Stimulated activated CD4-positive, alpha-beta T cell treated with anti-CD3 and anti-CD28 coated beads, Interleukin-1b, Interleukin-23, amount 100 ng/mL, for 24 hours (primary cell): ENCODE data around the gene HTR3E.
"Not testable (repeated sequence)": the region's sequence is repeated elsewhere in the genome, so short reads cannot be mapped to it uniquely, and the experiment has no call there.

Experiments used
- DNase-seq, 4 experiments: peaks; one replicate each; pipeline ENCODE4 v3.0.0-alpha.2; 2020; ENCODE audit warnings: low read depth in 4 of 4, low spot score in 1 of 4

Gene HTR3E, protein sequence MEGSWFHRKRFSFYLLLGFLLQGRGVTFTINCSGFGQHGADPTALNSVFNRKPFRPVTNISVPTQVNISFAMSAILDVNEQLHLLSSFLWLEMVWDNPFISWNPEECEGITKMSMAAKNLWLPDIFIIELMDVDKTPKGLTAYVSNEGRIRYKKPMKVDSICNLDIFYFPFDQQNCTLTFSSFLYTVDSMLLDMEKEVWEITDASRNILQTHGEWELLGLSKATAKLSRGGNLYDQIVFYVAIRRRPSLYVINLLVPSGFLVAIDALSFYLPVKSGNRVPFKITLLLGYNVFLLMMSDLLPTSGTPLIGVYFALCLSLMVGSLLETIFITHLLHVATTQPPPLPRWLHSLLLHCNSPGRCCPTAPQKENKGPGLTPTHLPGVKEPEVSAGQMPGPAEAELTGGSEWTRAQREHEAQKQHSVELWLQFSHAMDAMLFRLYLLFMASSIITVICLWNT

DNA sequence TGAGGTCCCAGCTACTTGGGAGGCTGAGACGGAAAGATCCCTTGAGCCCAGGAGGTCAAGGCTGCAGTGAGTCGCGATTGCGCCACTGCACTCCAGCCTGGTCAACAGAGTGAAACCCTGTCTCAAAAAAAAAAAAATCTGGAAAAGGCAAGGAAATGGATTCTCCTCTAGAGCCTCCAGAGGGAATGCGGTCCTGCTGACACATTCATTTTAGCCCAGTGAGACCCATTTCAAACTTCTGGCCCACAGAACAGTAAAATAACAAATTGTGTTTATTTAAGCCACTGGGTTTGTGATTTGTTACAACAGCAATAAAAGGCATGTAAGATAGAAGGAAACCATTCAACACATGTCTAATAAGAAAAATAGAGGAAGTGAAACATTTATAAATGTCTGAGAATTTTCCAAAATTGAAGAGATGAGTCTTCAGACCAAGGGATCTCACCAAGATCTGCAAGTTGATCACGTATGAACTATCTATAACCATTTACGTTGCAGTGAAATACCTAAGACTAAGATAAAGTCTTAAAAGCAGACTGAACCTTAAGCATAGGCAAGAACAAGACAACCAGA is at the start of gene HTR3E:
Gene HTR3E, plus strand, starts transcription at position 254 of the 573 bp plus-strand sequence. CDS start 466 bp downstream, outside the sequence.
- DNase-seq = no peak

DNA sequence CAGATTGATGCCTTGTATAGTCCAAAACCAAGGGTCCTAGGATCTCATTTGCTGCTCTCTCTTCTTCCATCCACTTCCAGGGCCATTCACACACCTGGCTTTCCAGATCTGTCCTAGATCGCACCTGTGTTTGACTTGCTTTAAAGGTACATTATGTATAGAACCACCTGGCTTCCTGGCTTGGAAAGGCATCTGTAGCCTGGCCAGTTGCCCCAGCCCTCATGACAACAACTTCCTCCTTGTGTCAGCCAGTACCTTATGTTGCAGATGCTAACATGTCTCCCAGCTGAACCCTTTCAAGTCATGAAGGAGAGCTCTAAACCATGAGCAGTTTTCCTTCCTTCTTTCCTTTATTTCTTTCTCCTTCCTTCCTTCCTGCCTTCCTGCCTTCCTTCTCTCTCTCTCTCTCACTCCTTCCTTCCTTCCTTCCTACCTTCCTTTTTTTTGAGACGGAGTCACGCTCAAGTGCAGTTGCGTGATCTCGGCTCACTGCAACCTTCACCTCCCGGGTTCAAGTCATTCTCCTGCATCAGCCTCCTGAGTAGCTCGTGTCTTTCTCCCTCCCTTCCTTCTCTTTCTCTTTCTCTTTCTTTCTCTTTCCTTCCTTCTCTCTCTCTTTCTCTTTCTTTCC is 46.5 kb upstream of the HTR3E start:
- DNase-seq = no peak

DNA sequence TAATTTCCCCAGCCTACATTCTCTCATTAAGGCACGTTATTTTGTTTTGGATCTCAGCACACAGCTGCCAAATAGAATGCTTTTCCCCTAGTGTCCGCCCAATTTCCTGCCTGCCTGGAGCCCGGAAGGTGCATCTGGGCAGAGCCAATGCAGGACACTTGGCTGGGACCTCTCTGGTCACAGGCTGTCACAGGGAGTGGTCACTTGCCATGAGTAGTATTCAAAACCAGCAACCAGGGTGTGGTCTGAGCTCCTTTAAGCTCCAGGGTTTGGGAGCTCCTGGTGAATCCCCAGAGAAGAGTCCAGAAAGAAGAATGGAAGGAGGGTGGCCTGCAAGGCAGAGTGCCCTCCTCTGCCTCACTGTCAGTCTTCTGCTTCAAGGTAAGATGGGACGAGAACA is 44.1 kb upstream of the HTR3E start, which contains the start of gene HTR3C:
Gene HTR3C, plus strand, starts transcription at position 281 of the 400 bp plus-strand sequence. Its CDS starts 34 bp downstream, at position 315.
- no peak for DNase-seq

DNA sequence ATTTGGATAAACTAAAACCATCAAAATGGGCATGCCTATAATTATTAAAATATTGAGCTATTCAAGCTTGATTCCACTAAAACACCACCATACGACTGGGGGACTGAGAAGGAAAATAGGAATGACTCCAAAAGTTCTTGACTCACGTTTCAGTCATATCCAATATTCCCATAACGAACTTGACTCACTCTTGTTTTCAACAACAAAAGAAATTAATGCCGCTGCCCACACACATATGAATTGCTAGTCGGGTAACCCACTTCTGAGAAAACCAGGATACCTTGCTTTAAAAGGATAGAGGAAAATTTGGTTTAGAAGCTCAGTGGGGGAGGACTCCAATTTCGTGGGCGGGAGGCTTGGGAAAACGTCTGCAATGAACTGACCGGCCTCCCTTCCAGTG is 38.8 kb upstream of the HTR3E start:
- no peak for DNase-seq

DNA sequence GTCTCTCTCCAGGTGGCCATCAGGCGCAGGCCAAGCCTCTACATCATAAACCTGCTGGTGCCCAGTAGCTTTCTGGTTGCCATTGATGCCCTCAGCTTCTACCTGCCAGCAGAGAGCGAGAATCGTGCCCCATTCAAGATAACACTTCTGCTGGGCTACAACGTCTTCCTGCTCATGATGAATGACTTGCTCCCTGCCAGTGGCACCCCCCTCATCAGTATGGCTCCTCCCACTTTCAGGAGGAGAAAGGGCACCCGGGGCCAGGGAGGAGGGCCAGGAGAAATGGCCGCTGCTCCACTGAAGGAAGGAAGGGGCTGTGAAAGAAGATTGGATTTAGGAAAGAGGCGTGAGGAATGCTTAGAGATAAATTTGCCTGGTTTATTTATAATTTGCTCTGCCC is 37.4 kb upstream of the HTR3E start:
- DNase-seq = no peak

DNA sequence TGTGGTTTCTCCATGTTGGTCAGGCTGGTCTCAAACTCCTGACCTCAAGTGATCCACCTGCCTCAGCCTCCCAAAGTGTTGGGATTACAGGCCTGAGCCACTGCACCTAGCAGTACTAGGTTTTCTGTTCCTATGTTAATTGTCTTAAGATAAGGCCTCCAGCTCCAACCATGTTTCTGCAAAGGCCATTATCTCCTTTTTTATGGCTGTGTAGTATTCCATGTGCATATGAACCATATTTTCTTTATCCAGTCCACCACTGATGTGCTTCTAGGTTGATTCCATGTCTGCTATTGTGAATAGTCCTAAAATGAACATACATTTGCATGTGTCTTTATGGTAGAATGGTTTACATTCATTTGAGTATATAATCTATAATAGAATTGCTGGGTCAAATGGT is 34.2 kb upstream of the HTR3E start:
- no peak for DNase-seq

DNA sequence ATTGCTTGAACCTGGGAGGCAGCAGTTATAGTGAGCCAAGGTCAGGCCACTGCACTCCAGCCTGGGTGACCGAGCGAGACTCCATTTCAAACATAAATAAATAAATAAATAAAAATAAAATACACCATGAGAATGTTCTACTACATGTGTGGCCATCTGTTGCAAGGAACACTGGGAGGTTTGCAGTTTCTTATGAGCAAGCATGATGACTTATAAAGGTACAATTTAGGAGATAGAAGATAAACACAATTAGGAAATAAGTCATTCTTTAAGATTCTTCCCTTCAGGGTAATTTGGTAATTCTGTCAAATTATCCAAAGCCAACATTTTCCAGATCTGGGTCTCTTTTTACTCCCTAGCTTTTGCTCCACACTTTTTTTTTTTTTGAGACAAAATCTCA is 30.7 kb upstream of the HTR3E start:
- DNase-seq = no peak

DNA sequence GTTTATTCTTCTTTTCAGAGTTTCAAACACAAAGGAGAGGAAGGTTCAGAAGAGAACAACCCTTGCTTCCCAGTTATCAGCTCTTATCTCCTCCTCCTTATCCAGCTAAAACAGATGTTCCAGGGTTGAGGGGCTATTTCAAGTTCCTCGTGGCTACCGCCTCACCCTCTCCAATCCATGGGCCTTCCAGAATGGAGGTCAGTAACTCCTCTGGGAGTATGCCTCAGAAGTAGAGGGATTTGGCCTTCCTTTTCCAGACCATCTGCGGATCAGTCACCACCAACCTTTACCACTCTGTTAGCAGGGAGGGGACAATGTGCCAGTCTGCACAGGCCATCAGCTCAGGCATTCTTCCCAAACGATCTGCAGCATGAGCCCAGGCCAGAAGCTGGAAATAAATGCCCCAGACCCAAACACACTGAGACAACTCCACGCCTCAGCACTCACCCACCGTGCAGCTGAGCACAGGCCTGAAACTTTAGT is 29.2 kb upstream of the HTR3E start:
- DNase-seq = no peak

DNA sequence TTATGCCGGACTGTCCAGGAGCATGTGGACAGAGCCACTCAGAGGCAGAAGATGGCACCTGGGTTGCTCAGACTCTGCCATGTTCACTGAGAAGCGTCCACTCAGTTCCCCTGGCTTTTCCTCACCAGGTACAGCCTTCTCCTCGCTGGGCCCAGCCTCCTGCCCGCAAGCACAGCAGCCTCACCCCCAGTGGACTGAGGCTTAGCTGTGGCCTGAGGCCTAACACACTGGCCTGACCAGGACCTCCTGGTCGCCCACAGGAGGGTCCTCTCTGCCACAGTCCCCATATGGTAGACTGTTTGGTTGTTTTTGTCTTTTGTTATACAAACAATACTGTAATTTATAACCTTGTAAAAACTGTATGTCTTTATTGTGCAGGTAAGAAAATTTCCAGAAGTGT is 28.5 kb upstream of the HTR3E start:
- no peak for DNase-seq

DNA sequence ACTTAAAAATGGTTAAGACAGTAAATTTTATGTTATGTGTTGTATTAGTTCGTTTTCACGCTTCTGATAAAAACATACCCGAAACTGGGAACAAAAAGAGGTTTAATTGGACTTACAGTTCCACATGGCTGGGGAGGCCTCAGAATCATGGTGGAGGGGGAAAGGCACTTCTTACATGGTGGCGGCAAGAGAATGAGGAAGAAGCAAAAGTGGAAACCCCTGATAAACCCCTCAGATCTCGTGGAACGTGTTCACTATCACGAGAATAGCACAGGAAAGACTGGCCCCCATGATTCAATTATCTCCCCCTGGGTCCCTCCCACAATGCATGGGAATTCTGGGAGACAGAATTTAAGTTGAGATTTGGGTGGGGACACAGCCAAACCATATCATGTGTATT is 25.7 kb upstream of the HTR3E start:
- DNase-seq = not testable (repeated sequence)

DNA sequence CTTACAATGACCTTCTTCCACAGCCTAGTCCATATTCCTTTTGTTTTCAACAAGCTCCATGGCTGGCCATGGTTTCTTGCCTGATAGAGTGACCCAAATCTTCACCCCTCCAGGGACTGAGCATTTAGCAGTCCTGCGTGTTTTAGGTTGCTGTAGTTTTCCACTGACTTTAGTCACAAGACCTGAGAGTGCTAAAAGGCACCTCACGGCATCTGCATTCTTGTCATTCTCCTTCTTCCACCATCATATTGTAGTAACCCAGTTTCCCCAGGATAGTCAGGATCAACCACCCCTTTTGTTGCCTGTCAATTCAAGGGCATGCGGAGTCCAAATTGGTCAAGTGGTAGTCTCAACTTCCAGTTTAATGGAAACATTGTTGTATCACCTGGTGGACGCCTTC is 23.2 kb upstream of the HTR3E start:
- no peak for DNase-seq

DNA sequence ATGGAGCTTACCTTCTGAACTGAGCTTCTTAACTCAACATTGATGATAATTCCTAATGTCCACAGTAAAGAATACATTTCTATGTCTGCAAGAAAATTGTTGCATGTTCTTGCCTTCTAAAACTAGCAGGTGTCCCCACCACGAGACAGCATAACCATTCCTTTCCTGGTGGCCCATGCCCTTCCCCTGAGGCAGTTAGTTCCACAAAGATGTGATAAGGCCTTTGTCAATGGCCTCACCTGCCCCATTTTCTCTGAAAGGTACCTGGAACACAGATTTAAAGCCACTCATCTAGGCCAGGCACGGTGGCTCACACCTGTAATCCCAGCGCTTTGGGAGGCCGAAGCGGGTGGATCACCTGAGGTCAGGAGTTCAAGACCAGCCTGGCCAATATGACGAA is 21.0 kb upstream of the HTR3E start:
- no peak for DNase-seq

DNA sequence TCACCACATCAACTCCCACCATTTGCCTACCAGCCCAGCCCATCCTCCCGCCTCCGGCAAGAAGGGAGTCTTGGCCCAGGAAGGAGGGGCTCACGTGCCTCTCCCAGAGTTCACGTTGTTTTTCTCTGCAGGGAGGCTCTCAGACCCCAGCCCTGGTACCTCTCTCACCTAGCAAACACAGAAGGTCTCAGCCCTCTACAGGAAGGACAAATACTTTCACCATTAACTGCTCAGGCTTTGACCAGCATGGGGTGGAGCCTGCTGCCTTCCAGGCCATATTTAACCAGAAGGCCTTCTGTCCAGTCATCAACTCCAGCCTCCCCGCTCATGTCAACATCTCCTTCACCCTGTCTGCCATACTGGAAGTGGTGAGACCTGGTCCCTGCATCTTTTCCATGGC is 19.0 kb upstream of the HTR3E start:
- no peak for DNase-seq

DNA sequence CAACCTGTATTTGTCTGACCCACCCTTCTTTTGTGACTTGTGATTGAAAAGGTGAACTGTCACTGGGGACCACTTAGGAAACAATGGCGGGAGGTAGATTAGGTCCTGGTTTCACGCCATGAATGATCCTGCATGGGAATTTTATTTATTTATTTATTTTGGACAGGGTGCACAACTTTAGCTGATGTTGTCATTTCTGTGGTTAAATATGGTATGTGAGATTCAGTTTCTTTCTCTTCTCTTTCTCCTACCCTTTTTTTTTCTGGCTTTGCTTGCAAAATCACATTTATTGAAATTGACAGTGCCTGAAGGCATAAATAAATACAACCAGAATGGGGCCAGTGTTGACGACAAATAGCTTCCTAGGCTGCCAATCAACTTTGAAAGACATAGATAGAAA is 18.0 kb upstream of the HTR3E start:
- no peak for DNase-seq

DNA sequence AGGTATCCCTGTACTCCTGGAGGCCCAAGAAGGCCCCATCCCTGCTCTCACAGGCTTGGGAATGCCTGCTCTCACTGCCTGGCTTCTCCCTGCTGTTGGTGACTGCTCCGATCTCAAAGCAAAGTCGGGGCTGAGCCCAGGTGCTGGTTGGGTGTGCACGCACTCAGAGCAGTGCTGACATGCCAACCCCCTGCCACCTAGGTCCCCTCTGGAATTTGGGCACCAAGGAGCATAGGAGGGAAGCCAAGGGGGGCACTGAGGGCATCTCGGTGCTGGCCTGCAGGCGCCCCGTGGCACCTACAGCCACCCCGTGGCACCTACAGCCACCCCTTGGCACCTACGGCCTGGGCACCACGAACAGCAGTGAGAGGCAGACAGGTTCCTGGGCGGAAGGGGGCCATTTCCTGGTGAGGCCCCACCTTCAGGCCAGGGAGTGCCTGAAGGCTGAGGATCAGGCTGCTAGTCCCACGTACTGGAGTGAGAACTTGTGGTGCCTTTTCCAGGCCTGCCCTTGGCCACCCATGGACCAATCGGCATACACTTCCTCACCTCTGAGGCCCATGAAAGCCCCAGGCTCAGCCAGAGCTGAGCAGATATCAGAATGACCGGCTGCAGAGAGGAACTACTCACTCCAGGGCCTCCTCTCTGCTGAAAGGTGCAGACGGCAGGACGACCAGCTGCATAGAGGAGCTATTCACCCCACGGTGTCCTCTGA is 15.6 kb upstream of the HTR3E start:
- no peak for DNase-seq

DNA sequence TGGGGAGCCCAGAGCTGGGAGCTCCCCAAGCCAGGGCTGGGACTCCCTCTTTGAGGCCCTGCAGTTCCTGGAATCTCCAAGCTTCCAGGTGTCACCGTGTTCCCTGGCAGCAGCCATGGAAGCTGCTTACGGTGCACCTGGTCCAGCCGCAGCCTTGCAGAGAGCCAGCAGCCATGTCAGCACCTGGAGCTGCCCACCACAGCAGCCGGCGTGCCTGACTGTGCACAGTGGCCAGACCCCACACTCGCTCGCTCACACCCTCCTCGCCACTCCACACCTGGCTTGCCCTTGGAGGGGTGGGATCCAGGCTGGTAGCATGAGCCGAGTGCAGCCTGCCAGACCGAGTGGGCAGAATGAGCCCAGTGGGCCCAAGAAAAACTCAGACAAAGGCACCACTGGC is 14.8 kb upstream of the HTR3E start:
- DNase-seq = no peak

DNA sequence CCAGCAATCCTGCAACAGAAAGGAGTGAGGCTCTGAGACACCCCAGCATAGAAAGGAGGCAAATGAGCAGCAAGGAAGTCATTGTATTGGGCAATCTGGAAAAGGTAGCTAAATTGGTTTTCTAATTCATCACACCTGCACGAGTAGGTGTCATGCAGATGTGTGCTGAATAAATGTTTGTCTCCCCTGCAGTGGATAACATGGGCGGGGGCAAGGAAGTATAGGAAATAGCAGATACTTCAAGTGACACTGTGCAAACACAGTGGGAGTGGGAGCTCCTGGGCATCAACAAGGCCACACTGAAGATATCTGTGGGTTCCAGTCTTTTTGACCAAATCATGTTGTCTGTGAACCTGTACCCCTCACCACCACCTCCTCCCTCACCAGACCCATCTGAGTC is 14.4 kb upstream of the HTR3E start:
- DNase-seq = no peak

DNA sequence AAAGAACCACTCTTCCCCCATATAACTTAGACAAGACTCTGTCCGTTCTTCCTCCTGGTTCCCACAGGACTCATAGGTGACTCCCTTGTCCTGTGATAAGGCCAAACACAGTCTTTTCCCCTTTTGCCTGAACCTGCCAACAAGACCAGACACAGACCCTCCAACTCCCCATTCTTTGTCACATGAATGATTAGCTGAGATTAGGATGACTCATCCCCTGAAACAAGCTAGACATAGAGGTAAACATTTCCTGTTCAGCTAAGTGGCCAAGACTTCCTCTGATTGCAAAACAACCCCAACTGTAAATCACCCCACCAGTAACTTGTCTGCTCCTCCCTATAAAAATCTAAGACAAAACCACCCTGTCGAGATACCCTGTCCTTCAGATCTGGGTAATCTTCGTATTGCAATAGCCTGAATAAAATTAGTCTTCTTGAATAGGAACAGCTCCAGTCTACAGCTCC is 11.4 kb upstream of the HTR3E start:
- no peak for DNase-seq

DNA sequence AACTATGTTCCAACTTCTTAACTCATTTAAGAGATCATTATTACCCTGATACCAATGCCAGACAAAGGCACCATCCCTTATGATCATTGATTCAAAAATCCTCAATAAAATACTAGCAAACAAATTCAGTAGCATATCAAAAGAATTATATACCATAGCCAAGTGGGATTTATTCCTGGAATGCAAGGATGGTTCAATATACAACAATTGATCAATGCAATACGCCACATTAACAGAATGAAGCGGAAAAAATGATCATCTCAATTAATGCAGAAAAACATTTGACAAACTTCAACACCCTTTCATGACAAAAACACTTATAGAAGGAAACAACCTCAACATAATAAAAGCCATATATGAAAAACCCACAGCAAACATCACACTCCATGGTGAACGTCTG is 4.7 kb upstream of the HTR3E start:
- no peak for DNase-seq

DNA sequence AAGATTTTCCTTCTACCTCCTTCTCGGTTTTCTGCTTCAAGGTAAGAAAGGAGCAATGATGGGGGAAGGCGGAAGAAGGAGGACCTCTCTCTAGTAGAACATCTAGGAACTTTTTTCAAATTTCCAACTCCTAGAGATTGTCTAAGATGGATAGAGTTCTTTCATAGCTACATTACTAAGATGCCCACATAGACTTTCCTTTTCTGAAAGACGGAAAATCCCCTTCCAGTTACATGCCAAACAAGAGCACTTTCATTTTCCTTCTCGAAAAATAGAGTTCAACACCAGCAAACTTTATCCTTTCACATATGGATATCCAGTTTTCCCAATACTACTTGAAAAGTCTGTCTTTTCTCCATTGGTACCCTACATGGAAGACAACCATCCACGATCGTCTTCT is 692 bp downstream of the HTR3E start:
- DNase-seq = no peak
